B cell (primary cell): Measurements from ENCODE around the gene PIK3C2G. TPM values are rescaled to one million over a fixed set of nuclear protein-coding genes. Genes with fewer than 3 reads are reported as not detected.

Experiments used
- ATAC-seq: fragments of 200-7000 bp; cut with Tn5 transposase; one replicate; pipeline ENCODE4 v1.10.0; 2021; ENCODE audit warnings: low read depth, mild to moderate bottlenecking, moderate number of reproducible peaks, moderate library complexity
- CTCF ChIA-PET: fragments of 350-600 bp; sonication (Branson Sonifier 250); formaldehyde crosslinking; loops from one replicate; lab custom pipeline; 2021; ENCODE audit warnings: antibody characterized with exemption, inconsistent platforms; lab: Charles Lee
- POLR2A ChIA-PET: fragments of 350-600 bp; sonication (Branson Sonifier 250); formaldehyde crosslinking; loops from one replicate; lab custom pipeline; 2021; ENCODE audit warnings: antibody characterized with exemption; lab: Charles Lee
- DNase-seq: peaks from one replicate; pipeline ENCODE4 v3.0.0; 2013
- H2AFZ ChIP-seq: 2 replicates; pipeline ENCODE4 v1.6.1; 2012; ENCODE audit warnings: mild to moderate bottlenecking, low read depth, low read length; ENCODE audit not compliant: insufficient read depth, poor library complexity, severe bottlenecking
- H3K27ac ChIP-seq, 2 donors: 1 replicate in 1 of 2; 2 replicates in 1 of 2; pipeline ENCODE4 v1.5.1; 2012 to 2013; ENCODE audit warnings: low read length in 2 of 2, mild to moderate bottlenecking in 2 of 2, moderate library complexity in 1 of 2
- H3K27me3 ChIP-seq, 4 experiments: fragments of 200-600 bp in 1 of 4; sonication (generic) in 1 of 4; replicated peaks in 1 of 4; 1 replicate in 2 of 4; 2 replicates in 2 of 4; pipeline versions ENCODE4 v1.6.1 to v1.7.0; 2013 to 2016; ENCODE audit warnings: low read length in 3 of 4, mild to moderate bottlenecking in 2 of 4, mixed read lengths in 1 of 4, moderate library complexity in 1 of 4; ENCODE audit not compliant: insufficient read depth in 4 of 4, control insufficient read depth in 3 of 4; ENCODE audit errors: control extremely low read depth in 1 of 4
- H3K36me3 ChIP-seq, 2 experiments: replicated peaks in 1 of 2; 1 replicate in 1 of 2; 2 replicates in 1 of 2; pipeline versions ENCODE4 v1.6.1 to v1.7.1; 2013; ENCODE audit warnings: low read length in 1 of 2; ENCODE audit not compliant: insufficient read depth in 2 of 2, control insufficient read depth in 1 of 2; ENCODE audit errors: control extremely low read depth in 1 of 2, extremely low read depth in 1 of 2
- H3K4me1 ChIP-seq, 2 donors: fragments of 200-600 bp in 1 of 2; sonication (generic) in 1 of 2; 1 replicate in 1 of 2; 2 replicates in 1 of 2; pipeline versions ENCODE4 v1.5.1 to v1.6.1; 2013 to 2017; ENCODE audit warnings: low read length in 2 of 2; ENCODE audit not compliant: control insufficient read depth in 2 of 2, insufficient read depth in 2 of 2
- H3K4me2 ChIP-seq: replicated peaks from 2 replicates; pipeline ENCODE3; 2012; ENCODE audit warnings: mild to moderate bottlenecking, low read depth, low read length; ENCODE audit not compliant: poor library complexity, severe bottlenecking
- H3K4me3 ChIP-seq, 5 experiments: fragments of 200-600 bp in 1 of 5; sonication (generic) in 1 of 5; 1 replicate in 3 of 5; 2 replicates in 2 of 5; pipeline versions ENCODE4 v1.5.1 to v1.7.0; 2011 to 2016; ENCODE audit warnings: low read length in 4 of 5, mild to moderate bottlenecking in 4 of 5, low read depth in 2 of 5, control low read depth in 1 of 5, moderate library complexity in 1 of 5; ENCODE audit not compliant: insufficient read depth in 1 of 5; ENCODE audit errors: control extremely low read depth in 1 of 5, extremely low read depth in 1 of 5
- H3K79me2 ChIP-seq: fragments of 200-600 bp; sonication (generic); one replicate; pipeline ENCODE4 v1.6.0; 2016; ENCODE audit warnings: low read length; ENCODE audit not compliant: control insufficient read depth, insufficient read depth
- H3K9ac ChIP-seq: fragments of 200-600 bp; sonication (generic); 2 replicates; pipeline ENCODE4 v1.6.1; 2017; ENCODE audit warnings: mild to moderate bottlenecking, low read length, moderate library complexity
- H3K9me3 ChIP-seq, 3 donors: one replicate each; pipeline versions ENCODE4 v1.6.1 to v1.7.1; 2013; ENCODE audit warnings: low read length in 2 of 3; ENCODE audit not compliant: control insufficient read depth in 2 of 3, insufficient read depth in 1 of 3; ENCODE audit errors: control extremely low read depth in 1 of 3
- H4K20me1 ChIP-seq: 2 replicates; pipeline ENCODE4 v1.6.0; 2012; ENCODE audit warnings: mild to moderate bottlenecking, low read length; ENCODE audit not compliant: insufficient read depth, control insufficient read depth, poor library complexity, severe bottlenecking
- H3K27ac Mint-ChIP-seq: one replicate; pipeline ENCODE4 v1.8.0; 2021; ENCODE audit warnings: mixed read lengths
- H3K27me3 Mint-ChIP-seq: one replicate; pipeline ENCODE4 v1.8.0; 2021; ENCODE audit warnings: mixed read lengths
- H3K4me1 Mint-ChIP-seq: one replicate; pipeline ENCODE4 v1.8.0; 2021; ENCODE audit warnings: mixed read lengths
- H3K4me3 Mint-ChIP-seq: one replicate; pipeline ENCODE4 v1.8.0; 2021; ENCODE audit warnings: mixed read lengths
- H3K9me3 Mint-ChIP-seq: one replicate; pipeline ENCODE4 v1.8.0; 2022; ENCODE audit warnings: mixed read lengths; ENCODE audit not compliant: insufficient read depth
- CTCF ChIP-seq: fragments of 200-600 bp; IDR thresholded peaks from one replicate; pipeline ENCODE4 v1.8.0; 2022; ENCODE audit warnings: antibody characterized with exemption, mild to moderate bottlenecking
- EZH2 ChIP-seq: IDR thresholded peaks from 2 replicates; pipeline ENCODE4 v1.6.1; 2012; ENCODE audit warnings: borderline replicate concordance, low read depth, mild to moderate bottlenecking, moderate library complexity, low read length; ENCODE audit not compliant: insufficient read depth, poor library complexity, severe bottlenecking
- WGBS: methylation state at CpG from one replicate; pipeline ENCODE4 v1.1.5; 2013; ENCODE audit warnings: missing lambda C conversion rate; ENCODE audit not compliant: insufficient coverage; 5-methylcytosine and 5-hydroxymethylcytosine counted together
- intact Hi-C: fragments of 100-400 bp; cut with micrococcal nuclease; formaldehyde crosslinking; loops from one replicate; pipeline ENCODE4 v1.10.0; 2022
- polyA plus RNA-seq: library from polyadenylated mRNA; depleted of rRNA; stranded (reverse); fragments of >200 nt; gene quantifications from 2 replicates; pipeline ENCODE4 v1.2.3, GENCODE V29; 2012
- total RNA-seq, 2 donors: library from RNA; stranded (reverse); fragments of 120-200 nt in 1 of 2; gene quantifications; 1 replicate in 1 of 2; 2 replicates in 1 of 2; pipeline versions ENCODE4 v1.2.3 to v1.2.4, GENCODE V29; 2013 to 2022

The PIK3C2G gene
- total and polyA plus RNA-seq, 2 donors (not counting 1 experiment from before 2014, with no cell fraction given), result not detected

- no CpG with 5 or more reads among the region's 2 CpGs for WGBS
- POLR2A ChIA-PET, result no interaction called here
- Mint-ChIP-seq H3K4me1 (no peaks in the 10 kb centered on the region), H3K4me3 (no peak overlapping the region), H3K9me3 (no peaks in the 10 kb centered on the region), H3K27ac (no peak overlapping the region), H3K27me3 (no peaks in the 10 kb centered on the region)
- H3K4me1 ChIP-seq, result no peaks in the 10 kb centered on the region
- TF ChIP-seq EZH2 (no peak), CTCF (no peak)
- no peaks in the 10 kb centered on the region for H3K36me3 ChIP-seq
- H3K9ac ChIP-seq, result no peak overlapping the region
- intact Hi-C loops, result no loop called here
- no peak overlapping the region for H3K4me3 ChIP-seq
- CTCF ChIA-PET, result no interaction called here
- no peak overlapping the region for H2AFZ ChIP-seq
- DNase-seq (no peak), ATAC-seq (no peak)
- H3K27ac ChIP-seq, result no peak overlapping the region
- no peaks in the 10 kb centered on the region for H3K27me3 ChIP-seq
- H4K20me1 ChIP-seq, result no peaks in the 10 kb centered on the region
- H3K79me2 ChIP-seq, result no peaks in the 10 kb centered on the region
- no peak overlapping the region for H3K4me2 ChIP-seq
- H3K9me3 ChIP-seq, result no peaks in the 10 kb centered on the region
Observed at GRCh38 chr12:18313306-18313705, 52.0 kb downstream of the PIK3C2G start.

- POLR2A ChIA-PET, result no interaction called here
- H3K4me3 Mint-ChIP-seq, result no peak overlapping the region
- Histone ChIP-seq H3K27me3 (no peaks in the 10 kb centered on the region), H3K36me3 (no peaks in the 10 kb centered on the region), H3K4me2 (no peak overlapping the region), H3K9me3 (no peaks in the 10 kb centered on the region), H3K27ac (no peak overlapping the region), H3K9ac (no peak overlapping the region), H3K4me3 (no peak overlapping the region), H3K79me2 (no peaks in the 10 kb centered on the region), H4K20me1 (no peaks in the 10 kb centered on the region), H2AFZ (no peak overlapping the region), H3K4me1 (no peaks in the 10 kb centered on the region)
- no peaks in the 10 kb centered on the region for H3K4me1 Mint-ChIP-seq
- no peak for TF ChIP-seq EZH2
- no peak for TF ChIP-seq CTCF
- peaks cover 1% of the 10 kb centered on the region for H3K9me3 Mint-ChIP-seq
- no peak overlapping the region for H3K27ac Mint-ChIP-seq
- 70% methylated on average over 2 of the region's 6 CpGs for WGBS
- CTCF ChIA-PET, result no interaction called here
- no peak for ATAC-seq
- DNase-seq, result no peak
- intact Hi-C loops, result no loop called here
- H3K27me3 Mint-ChIP-seq, result no peaks in the 10 kb centered on the region
Observed at GRCh38 chr12:18320036-18320617, 58.8 kb downstream of the PIK3C2G start.
